Smooth muscle cell (in vitro differentiated cells): ENCODE data around the gene CDKN1A. TPM values are rescaled to one million over a fixed set of nuclear protein-coding genes. Genes with fewer than 3 reads are reported as not detected.

Experiments
- DNase-seq: peaks from one replicate; lab custom pipeline; 2025; ENCODE audit not compliant: unreplicated experiment; lab: John Stamatoyannopoulos, UW
- H2AFZ ChIP-seq: fragments of 200-600 bp; sonication (generic); 2 replicates; pipeline ENCODE4 v1.6.0; 2016; ENCODE audit warnings: antibody characterized with exemption, low read depth, mild to moderate bottlenecking
- H3F3A ChIP-seq: fragments of 200-600 bp; sonication (generic); 2 replicates; pipeline ENCODE4 v1.6.0; 2017; ENCODE audit warnings: antibody characterized with exemption, low read depth
- H3K27ac ChIP-seq: fragments of 200-600 bp; sonication (generic); 2 replicates; pipeline ENCODE4 v1.5.1; 2016; ENCODE audit warnings: low read depth, mild to moderate bottlenecking
- H3K27me3 ChIP-seq: fragments of 200-600 bp; sonication (generic); 2 replicates; pipeline ENCODE4 v1.6.1; 2016; ENCODE audit warnings: low read depth, mild to moderate bottlenecking
- H3K36me3 ChIP-seq: fragments of 200-600 bp; sonication (generic); 2 replicates; pipeline ENCODE4 v1.5.1; 2016; ENCODE audit warnings: low read depth
- H3K4me1 ChIP-seq: fragments of 200-600 bp; sonication (generic); 2 replicates; pipeline ENCODE4 v1.5.1; 2016; ENCODE audit warnings: low read depth
- H3K4me2 ChIP-seq: fragments of 200-600 bp; sonication (generic); 2 replicates; pipeline ENCODE4 v1.6.0; 2016; ENCODE audit warnings: mild to moderate bottlenecking
- H3K4me3 ChIP-seq: fragments of 200-600 bp; sonication (generic); 2 replicates; pipeline ENCODE4 v1.5.1; 2016; ENCODE audit warnings: mild to moderate bottlenecking
- H3K79me2 ChIP-seq: fragments of 200-600 bp; sonication (generic); 2 replicates; pipeline ENCODE4 v1.6.0; 2016; ENCODE audit warnings: low read depth, mild to moderate bottlenecking
- H3K9ac ChIP-seq: fragments of 200-600 bp; sonication (generic); 2 replicates; pipeline ENCODE4 v1.6.0; 2016; ENCODE audit warnings: low read depth
- H3K9me3 ChIP-seq: fragments of 200-600 bp; sonication (generic); replicated peaks from 2 replicates; pipeline ENCODE4 v1.5.1; 2016; ENCODE audit warnings: low read depth
- H4K20me1 ChIP-seq: fragments of 200-600 bp; sonication (generic); 2 replicates; pipeline ENCODE4 v1.6.0; 2016; ENCODE audit warnings: low read depth
- CTCF ChIP-seq: fragments of 200-600 bp; sonication (generic); IDR thresholded peaks from 2 replicates; pipeline ENCODE4 v1.5.1; 2017; ENCODE audit warnings: borderline replicate concordance, mild to moderate bottlenecking, antibody characterized with exemption; ENCODE audit not compliant: insufficient read depth, poor library complexity, severe bottlenecking
- WGBS: methylation state at CpG from one replicate; pipeline ENCODE4 v1.1.7; 2016; ENCODE audit warnings: low lambda C conversion rate; 5-methylcytosine and 5-hydroxymethylcytosine counted together
- polyA plus RNA-seq: library from polyadenylated mRNA; unstranded; fragments of >200 nt; fragmentation: Nextera tagmentation; extraction: Ambion mirVana; gene quantifications from 2 replicates; pipeline ENCODE4 v1.2.1, GENCODE V29; 2016
- total RNA-seq: library from RNA; depleted of rRNA; stranded (reverse); fragments of >200 nt; gene quantifications from 2 replicates; pipeline ENCODE4 v1.2.3, GENCODE V29; 2014

Gene CDKN1A
- total and polyA plus RNA-seq, 2 experiments from 2014 or later: 859 to 1,633 TPM

- DNase-seq: no peak
- no peak overlapping the region for H3K4me2 ChIP-seq
- no peak overlapping the region for H3K9ac ChIP-seq
- H3K79me2 ChIP-seq: no peaks in the 10 kb centered on the region
- no peaks in the 10 kb centered on the region for H3K36me3 ChIP-seq
- WGBS: 97% methylated on average over 7 of the region's 7 CpGs
- peaks cover 8% of the 10 kb centered on the region for H3F3A ChIP-seq
- TF ChIP-seq CTCF: no peak
- peaks cover 28% of the 10 kb centered on the region for H3K4me1 ChIP-seq
- no peak overlapping the region for H3K27ac ChIP-seq
- H4K20me1 ChIP-seq: no peaks in the 10 kb centered on the region
- H3K27me3 ChIP-seq: no peaks in the 10 kb centered on the region
- H2AFZ ChIP-seq: no peak overlapping the region
- H3K4me3 ChIP-seq: no peak overlapping the region
- no peaks in the 10 kb centered on the region for H3K9me3 ChIP-seq
These were observed 8.2 kb upstream of the CDKN1A start for GRCh38 chr6:36670271-36670670.

- Histone ChIP-seq H2AFZ (no peak overlapping the region), H3K9me3 (no peaks in the 10 kb centered on the region), H3K27ac (no peak overlapping the region), H4K20me1 (no peaks in the 10 kb centered on the region), H3K36me3 (no peaks in the 10 kb centered on the region), H3K4me3 (no peak overlapping the region), H3K4me2 (no peak overlapping the region), H3K9ac (no peak overlapping the region), H3K4me1 (peaks cover 34% of the 10 kb centered on the region), H3K27me3 (no peaks in the 10 kb centered on the region), H3F3A (peaks cover 14% of the 10 kb centered on the region), H3K79me2 (no peaks in the 10 kb centered on the region)
- 75% methylated on average over 6 of the region's 6 CpGs for WGBS
- no peak for DNase-seq
- no peak for TF ChIP-seq CTCF
These were observed 6.7 kb upstream of the CDKN1A start for GRCh38 chr6:36671687-36672375.

DNA sequence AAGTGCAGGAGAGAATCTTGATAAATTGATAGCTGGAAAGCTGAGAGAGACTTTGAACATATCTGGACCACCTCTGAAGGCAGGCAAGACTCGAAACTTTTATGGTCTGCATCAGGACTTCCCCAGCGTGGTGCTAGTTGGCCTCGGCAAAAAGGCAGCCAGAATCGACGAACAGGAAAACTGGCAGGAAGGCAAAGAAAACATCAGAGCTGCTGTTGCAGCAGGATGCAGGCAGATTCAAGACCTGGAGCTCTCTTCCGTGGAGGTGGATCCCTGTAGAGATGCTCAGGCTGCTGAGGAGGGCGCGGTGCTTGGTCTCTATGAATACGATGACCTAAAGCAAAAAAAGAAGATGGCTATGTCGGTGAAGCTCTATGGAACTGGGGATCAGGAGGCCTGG lies 4.6 kb upstream of the CDKN1A start:
- WGBS: 90% methylated on average over 10 of the region's 10 CpGs
- no peak for TF ChIP-seq CTCF
- H3K27ac ChIP-seq: no peak overlapping the region
- DNase-seq: no peak
- no peak overlapping the region for H3K4me3 ChIP-seq
- peaks cover 3% of the 10 kb centered on the region for H3K79me2 ChIP-seq
- no peaks in the 10 kb centered on the region for H3K27me3 ChIP-seq
- H3K4me1 ChIP-seq: peaks cover 36% of the 10 kb centered on the region
- no peak overlapping the region for H3K9ac ChIP-seq
- peaks cover 25% of the 10 kb centered on the region for H3F3A ChIP-seq
- H3K9me3 ChIP-seq: no peaks in the 10 kb centered on the region
- H3K36me3 ChIP-seq: no peaks in the 10 kb centered on the region
- no peak overlapping the region for H2AFZ ChIP-seq
- peaks cover 4% of the 10 kb centered on the region for H4K20me1 ChIP-seq
- no peak overlapping the region for H3K4me2 ChIP-seq

DNA sequence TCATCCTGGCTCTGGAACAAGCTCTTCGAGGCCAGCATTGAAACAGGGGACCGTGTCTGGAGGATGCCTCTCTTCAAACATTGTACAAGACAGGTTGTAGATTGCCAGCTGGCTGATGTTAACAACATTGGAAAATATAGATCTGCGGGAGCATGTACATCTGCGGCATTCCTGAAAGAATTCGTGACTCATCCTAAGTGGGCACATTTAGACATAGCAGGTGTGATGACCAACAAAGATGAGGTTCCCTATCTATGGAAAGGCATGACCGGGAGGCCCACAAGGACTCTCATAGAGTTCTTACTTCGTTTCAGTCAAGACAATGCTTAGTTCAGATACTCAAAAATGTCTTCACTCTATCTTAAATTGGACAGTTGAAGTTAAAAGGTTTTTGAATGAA lies 3.6 kb upstream of the CDKN1A start:
- no peak for DNase-seq
- no peaks in the 10 kb centered on the region for H3K36me3 ChIP-seq
- H3K79me2 ChIP-seq: peaks cover 14% of the 10 kb centered on the region
- no peaks in the 10 kb centered on the region for H3K9me3 ChIP-seq
- peaks cover 25% of the 10 kb centered on the region for H3F3A ChIP-seq
- no peak for TF ChIP-seq CTCF
- peaks cover 14% of the 10 kb centered on the region for H4K20me1 ChIP-seq
- no peak overlapping the region for H3K4me3 ChIP-seq
- no peak overlapping the region for H3K27ac ChIP-seq
- no peak overlapping the region for H2AFZ ChIP-seq
- peaks cover 29% of the 10 kb centered on the region for H3K4me1 ChIP-seq
- H3K4me2 ChIP-seq: no peak overlapping the region
- H3K27me3 ChIP-seq: no peaks in the 10 kb centered on the region
- H3K9ac ChIP-seq: no peak overlapping the region
- 85% methylated on average over 7 of the region's 7 CpGs for WGBS
